Neural progenitor cell (in vitro differentiated cells): ENCODE data around the gene MERTK.

ENCODE experiments used
- CTCF ChIP-seq: fragments of 200-600 bp; sonication (generic); IDR thresholded peaks from 2 replicates; pipeline ENCODE4 v1.5.1; 2017; ENCODE audit warnings: antibody characterized with exemption, mild to moderate bottlenecking
- EZH2 ChIP-seq: fragments of 200-600 bp; sonication (generic); IDR thresholded peaks from 2 replicates; pipeline ENCODE4 v1.6.1; 2017; ENCODE audit warnings: antibody characterized with exemption, mild to moderate bottlenecking, moderate library complexity
- EZH2phosphoT487 ChIP-seq: fragments of 200-600 bp; sonication (generic); IDR thresholded peaks from 2 replicates; pipeline ENCODE4 v1.6.1; 2017; ENCODE audit warnings: antibody characterized with exemption

- TF ChIP-seq CTCF: no peak
- no peak for TF ChIP-seq EZH2phosphoT487
- TF ChIP-seq EZH2: no peak
These were observed 161.3 kb downstream of the MERTK start for GRCh38 chr2:112059671-112060070.
